Ishikawa (cell line): ENCODE data around the gene P2RX1.

Source experiments
- CEBPB ChIP-seq: IDR thresholded peaks from 2 replicates; pipeline ENCODE4 v1.6.1; 2012
- CREB1 ChIP-seq: IDR thresholded peaks from 2 replicates; pipeline ENCODE4 v1.6.1; 2012; ENCODE audit warnings: low read depth
- EGR1 ChIP-seq: IDR thresholded peaks from 2 replicates; pipeline ENCODE4 v1.6.1; 2012
- EP300 ChIP-seq: IDR thresholded peaks from 2 replicates; pipeline ENCODE4 v1.6.1; 2012; ENCODE audit warnings: borderline replicate concordance
- FOXM1 ChIP-seq: IDR thresholded peaks from 2 replicates; pipeline ENCODE4 v1.6.1; 2012; ENCODE audit warnings: low read depth, borderline replicate concordance
- NFIC ChIP-seq: IDR thresholded peaks from 2 replicates; pipeline ENCODE4 v1.6.1; 2012
- RAD21 ChIP-seq: IDR thresholded peaks from 2 replicates; pipeline ENCODE4 v1.6.1; 2012; ENCODE audit warnings: low read depth
- TAF1 ChIP-seq: IDR thresholded peaks from 2 replicates; pipeline ENCODE4 v1.6.1; 2012; ENCODE audit warnings: low read depth, mild to moderate bottlenecking
- TCF12 ChIP-seq: IDR thresholded peaks from 2 replicates; pipeline ENCODE4 v1.6.1; 2012; ENCODE audit warnings: low read depth
- TEAD4 ChIP-seq: IDR thresholded peaks from 2 replicates; pipeline ENCODE4 v1.6.1; 2012
- YY1 ChIP-seq: IDR thresholded peaks from 2 replicates; pipeline ENCODE4 v1.6.1; 2012; ENCODE audit warnings: low read depth
- ZBTB7A ChIP-seq: IDR thresholded peaks from 2 replicates; pipeline ENCODE4 v1.6.1; 2012; ENCODE audit warnings: low read depth
- TF ChIP-seq, protein P1 (sequence below): IDR thresholded peaks from 2 replicates; pipeline ENCODE4 v1.6.1; 2012
- TF ChIP-seq, protein P2 (sequence below): IDR thresholded peaks from 2 replicates; pipeline ENCODE4 v1.6.1; 2012
- TF ChIP-seq, protein P3 (sequence below): IDR thresholded peaks from 2 replicates; pipeline ENCODE4 v1.6.1; 2012; ENCODE audit warnings: low read depth, mild to moderate bottlenecking

P2RX1 gene

DNA sequence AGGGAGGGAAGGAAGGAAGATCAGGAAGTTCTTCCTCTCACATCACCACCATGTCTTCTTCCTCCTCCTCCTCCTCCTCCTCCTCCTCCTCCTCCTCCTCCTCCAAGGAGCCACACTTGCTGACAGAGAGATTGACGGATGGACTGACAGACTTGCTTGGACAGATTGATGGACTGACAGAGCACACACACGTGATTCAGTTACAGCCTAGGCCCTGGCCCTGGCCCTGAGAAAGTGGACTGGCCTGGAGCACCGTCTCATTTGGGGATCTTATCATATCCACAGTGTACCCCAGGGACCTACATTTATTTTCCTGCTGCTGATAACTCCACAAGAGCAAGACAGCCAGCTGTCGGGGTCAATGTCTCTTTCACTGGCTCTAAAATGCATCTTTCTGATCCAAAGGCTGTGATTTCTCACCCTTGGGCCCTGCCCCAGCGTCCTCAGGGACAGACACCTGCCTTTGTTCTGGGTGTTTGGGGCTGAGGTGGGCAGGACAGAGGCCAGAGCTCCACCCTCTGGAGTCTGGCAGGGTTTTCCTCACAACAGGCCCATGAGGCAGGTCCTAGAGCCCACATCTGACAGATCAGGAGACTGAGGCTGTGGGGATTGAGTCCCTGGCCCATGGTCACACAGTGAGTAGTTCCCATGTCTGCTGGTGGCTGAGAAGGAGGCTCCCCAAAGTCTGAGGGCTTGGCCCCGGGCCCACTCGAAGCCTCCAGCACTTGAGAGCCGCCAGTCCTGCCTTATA, 2.3 kb upstream of the P2RX1 start:
- TF ChIP-seq TEAD4 (no peak), CREB1 (no peak), TAF1 (no peak), EP300 (no peak), CEBPB (no peak), EGR1 (no peak), NFIC (no peak), ZBTB7A (no peak), YY1 (no peak)
- TF ChIP-seq, protein P1, sequence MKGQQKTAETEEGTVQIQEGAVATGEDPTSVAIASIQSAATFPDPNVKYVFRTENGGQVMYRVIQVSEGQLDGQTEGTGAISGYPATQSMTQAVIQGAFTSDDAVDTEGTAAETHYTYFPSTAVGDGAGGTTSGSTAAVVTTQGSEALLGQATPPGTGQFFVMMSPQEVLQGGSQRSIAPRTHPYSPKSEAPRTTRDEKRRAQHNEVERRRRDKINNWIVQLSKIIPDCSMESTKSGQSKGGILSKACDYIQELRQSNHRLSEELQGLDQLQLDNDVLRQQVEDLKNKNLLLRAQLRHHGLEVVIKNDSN: no peak
- TF ChIP-seq, protein P2, sequence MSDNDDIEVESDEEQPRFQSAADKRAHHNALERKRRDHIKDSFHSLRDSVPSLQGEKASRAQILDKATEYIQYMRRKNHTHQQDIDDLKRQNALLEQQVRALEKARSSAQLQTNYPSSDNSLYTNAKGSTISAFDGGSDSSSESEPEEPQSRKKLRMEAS: no peak
- TF ChIP-seq, protein P3, sequence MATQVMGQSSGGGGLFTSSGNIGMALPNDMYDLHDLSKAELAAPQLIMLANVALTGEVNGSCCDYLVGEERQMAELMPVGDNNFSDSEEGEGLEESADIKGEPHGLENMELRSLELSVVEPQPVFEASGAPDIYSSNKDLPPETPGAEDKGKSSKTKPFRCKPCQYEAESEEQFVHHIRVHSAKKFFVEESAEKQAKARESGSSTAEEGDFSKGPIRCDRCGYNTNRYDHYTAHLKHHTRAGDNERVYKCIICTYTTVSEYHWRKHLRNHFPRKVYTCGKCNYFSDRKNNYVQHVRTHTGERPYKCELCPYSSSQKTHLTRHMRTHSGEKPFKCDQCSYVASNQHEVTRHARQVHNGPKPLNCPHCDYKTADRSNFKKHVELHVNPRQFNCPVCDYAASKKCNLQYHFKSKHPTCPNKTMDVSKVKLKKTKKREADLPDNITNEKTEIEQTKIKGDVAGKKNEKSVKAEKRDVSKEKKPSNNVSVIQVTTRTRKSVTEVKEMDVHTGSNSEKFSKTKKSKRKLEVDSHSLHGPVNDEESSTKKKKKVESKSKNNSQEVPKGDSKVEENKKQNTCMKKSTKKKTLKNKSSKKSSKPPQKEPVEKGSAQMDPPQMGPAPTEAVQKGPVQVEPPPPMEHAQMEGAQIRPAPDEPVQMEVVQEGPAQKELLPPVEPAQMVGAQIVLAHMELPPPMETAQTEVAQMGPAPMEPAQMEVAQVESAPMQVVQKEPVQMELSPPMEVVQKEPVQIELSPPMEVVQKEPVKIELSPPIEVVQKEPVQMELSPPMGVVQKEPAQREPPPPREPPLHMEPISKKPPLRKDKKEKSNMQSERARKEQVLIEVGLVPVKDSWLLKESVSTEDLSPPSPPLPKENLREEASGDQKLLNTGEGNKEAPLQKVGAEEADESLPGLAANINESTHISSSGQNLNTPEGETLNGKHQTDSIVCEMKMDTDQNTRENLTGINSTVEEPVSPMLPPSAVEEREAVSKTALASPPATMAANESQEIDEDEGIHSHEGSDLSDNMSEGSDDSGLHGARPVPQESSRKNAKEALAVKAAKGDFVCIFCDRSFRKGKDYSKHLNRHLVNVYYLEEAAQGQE: no peak

DNA sequence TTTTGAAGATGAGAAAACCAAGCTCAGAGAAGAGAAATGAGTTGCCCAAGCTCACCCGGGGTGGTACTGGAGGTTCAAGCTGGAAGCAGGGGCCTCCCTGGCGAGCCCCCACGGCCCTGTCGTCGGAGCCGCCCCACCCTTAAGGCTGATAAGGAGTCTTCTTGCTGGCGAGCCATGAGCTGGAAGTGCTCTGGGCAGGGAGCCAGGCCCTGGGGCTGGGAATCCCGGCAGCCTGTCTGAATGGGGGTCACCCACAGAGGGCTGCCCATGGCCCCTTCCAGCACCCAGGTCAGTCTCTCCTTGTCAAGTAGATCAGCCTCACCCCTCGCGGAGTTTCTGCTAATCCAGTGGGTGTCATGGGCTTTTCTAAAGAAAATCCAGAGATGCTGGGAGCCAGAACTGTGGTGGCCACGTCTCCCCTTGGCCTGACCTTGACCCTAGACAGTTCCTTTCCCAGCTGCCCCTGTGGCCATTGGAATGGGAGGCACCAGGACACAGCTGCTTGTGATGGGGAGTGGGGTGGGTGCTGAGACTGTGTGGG, 1.2 kb upstream of the P2RX1 start:
- TF ChIP-seq TCF12: no peak

DNA sequence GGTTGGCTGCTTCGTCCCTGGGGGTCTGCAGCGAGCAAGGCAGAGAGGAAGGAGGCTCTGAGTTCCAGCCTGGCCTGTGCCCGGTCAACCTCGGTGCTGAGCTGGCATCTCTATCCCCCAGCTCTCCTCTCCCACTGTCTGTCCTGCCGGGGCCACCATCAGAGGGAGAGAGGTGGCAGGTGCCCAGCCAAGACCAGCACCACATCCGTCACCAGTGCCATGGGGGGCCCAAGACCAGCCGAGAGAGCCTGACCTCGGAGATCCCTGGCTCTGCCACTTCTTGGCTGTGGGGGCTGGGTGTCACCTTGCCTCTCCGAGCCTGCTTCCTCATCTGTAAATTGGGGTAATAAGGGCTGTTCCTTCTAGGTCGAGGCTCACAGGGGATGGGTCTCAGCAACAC, 560 bp upstream of the P2RX1 start:
- TF ChIP-seq, protein P2: no peak
- TF ChIP-seq YY1 (no peak), TAF1 (no peak), CREB1 (no peak), TEAD4 (no peak), ZBTB7A (no peak), RAD21 (no peak), CEBPB (no peak), NFIC (no peak), EP300 (no peak)
- TF ChIP-seq, protein P1: no peak
- TF ChIP-seq, protein P3: no peak

GRCh38 chr17:3915581-3915994, 677 bp downstream of the P2RX1 start:
- no peak for TF ChIP-seq YY1
- TF ChIP-seq, protein P2: no peak
- no peak for TF ChIP-seq TCF12
- no peak for TF ChIP-seq CEBPB
- no peak for TF ChIP-seq NFIC
- TF ChIP-seq FOXM1: no peak
- TF ChIP-seq, protein P1: no peak
- TF ChIP-seq, protein P3: no peak
- no peak for TF ChIP-seq ZBTB7A
